ENCODE measurements around the gene STIMATE.

- no peak for TF ChIP-seq SP1 (IDR thresholded peaks at IDR 0.05; ENCODE audit: low read depth, low read length)
- TF ChIP-seq CTCF (IDR thresholded peaks at IDR 0.05 in 2 of 3, conservative IDR thresholded peaks at IDR 0.05 in 1 of 3; ENCODE audit: control insufficient read depth in 2 of 3, extremely low read depth in 1 of 3, insufficient read depth in 1 of 3, low read depth in 3 of 3, low read length in 3 of 3) = no peak
- TF ChIP-seq RAD21 (IDR thresholded peaks at IDR 0.05; ENCODE audit: insufficient read depth, low read depth, low read length) = no peak
- TF ChIP-seq EZH2 (IDR thresholded peaks at IDR 0.05; ENCODE audit: borderline replicate concordance, control insufficient read depth, low read depth, low read length) = no peak
- no peak for TF ChIP-seq TARDBP (IDR thresholded peaks at IDR 0.05; ENCODE audit: borderline replicate concordance)
- TF ChIP-seq MAX (IDR thresholded peaks at IDR 0.05; ENCODE audit: low read depth, low read length) = no peak
- no peak for TF ChIP-seq NR2F1 (conservative IDR thresholded peaks at IDR 0.05)
- TF ChIP-seq ATF3 (IDR thresholded peaks at IDR 0.05; ENCODE audit: borderline replicate concordance, extremely low read depth, low read depth, low read length) = no peak
Measured at GRCh38 chr3:52809149-52809548, 88.2 kb downstream of the STIMATE start.

All from GM12878 (cell line).